GM20000 (cell line): ENCODE data around the gene MAST2.

Experiments
- DNase-seq: peaks from one replicate; pipeline ENCODE4 v3.0.0; 2012; ENCODE audit warnings: low spot score
- TF ChIP-seq, protein P1 (sequence below): IDR thresholded peaks from 2 replicates; pipeline ENCODE4 v1.5.1; 2012; ENCODE audit warnings: mild to moderate bottlenecking, control low read depth; ENCODE audit errors: extremely low read depth, missing control alignments

MAST2 gene

DNA sequence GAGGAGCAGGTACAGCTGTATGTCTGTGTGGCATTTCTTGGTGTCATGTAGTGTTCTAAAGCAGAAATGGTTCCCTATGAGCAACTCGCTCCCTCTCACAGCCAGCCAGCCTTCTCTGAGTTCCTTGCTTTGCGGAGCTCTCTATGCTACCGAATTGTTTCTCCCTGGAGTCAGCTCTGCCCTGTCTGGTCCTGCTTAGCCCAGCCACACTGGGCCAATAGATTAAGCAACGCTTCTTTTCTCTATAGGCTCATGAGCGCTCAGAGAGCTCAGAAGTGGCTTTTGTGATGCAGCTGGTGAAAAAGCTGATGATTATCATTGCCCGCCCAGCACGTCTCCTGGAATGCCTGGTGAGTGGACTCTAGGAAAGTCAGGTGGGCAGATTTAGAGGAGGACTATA is 215.9 kb downstream of the MAST2 start:
- no peak for DNase-seq
- TF ChIP-seq, protein P1, sequence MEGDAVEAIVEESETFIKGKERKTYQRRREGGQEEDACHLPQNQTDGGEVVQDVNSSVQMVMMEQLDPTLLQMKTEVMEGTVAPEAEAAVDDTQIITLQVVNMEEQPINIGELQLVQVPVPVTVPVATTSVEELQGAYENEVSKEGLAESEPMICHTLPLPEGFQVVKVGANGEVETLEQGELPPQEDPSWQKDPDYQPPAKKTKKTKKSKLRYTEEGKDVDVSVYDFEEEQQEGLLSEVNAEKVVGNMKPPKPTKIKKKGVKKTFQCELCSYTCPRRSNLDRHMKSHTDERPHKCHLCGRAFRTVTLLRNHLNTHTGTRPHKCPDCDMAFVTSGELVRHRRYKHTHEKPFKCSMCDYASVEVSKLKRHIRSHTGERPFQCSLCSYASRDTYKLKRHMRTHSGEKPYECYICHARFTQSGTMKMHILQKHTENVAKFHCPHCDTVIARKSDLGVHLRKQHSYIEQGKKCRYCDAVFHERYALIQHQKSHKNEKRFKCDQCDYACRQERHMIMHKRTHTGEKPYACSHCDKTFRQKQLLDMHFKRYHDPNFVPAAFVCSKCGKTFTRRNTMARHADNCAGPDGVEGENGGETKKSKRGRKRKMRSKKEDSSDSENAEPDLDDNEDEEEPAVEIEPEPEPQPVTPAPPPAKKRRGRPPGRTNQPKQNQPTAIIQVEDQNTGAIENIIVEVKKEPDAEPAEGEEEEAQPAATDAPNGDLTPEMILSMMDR = no peak

GRCh38 chr1:46020010-46020409 is 216.6 kb downstream of the MAST2 start:
- TF ChIP-seq, protein P1 = no peak
- DNase-seq = no peak

DNA sequence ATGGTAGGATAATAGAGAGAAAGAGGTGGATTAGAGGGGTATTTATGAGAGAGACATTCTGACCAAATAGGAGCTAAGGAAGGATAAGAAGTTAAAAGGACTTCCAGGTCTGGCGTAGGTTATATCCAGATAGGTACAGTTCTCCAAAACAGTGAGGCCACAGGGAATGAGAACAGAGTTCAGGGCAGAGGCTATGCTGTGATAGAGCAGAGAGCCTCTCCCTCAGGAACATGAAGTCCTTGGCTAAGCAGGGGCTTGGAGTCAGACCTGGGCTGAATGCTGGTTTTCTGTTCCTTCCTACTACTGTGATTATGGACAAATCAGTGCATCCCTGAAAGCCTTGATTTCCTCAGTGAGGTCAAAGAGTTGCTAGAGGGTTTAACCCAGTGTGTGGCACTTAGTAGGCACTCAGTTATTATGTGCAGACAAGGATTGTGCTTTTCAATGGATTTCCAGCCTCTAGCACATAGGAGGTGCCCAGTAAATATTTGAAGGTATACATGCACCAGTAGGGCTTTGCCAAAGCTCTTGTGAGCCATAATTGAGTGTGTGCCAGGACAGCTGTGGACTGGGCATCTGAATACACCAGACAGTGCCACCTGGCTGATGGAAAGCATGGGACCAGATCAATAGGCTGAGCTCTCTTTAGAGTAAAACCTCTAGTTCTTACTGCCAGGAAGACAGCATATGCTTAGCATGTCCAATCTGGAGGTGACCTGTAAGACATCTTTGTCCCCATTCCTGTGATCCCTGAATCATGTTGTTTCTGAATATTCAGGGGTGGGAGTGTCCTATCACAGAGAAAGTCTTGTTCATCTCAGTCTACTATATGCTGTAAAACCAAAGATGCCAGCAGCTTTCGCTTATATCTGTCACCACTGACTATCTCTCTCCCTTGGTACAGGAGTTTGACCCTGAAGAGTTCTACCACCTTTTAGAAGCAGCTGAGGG is 217.9 kb downstream of the MAST2 start:
- no peak for DNase-seq
- TF ChIP-seq, protein P1 = no peak

GRCh38 chr1:46026531-46026930 is 223.1 kb downstream of the MAST2 start:
- TF ChIP-seq, protein P1 = no peak
- DNase-seq = no peak

- DNase-seq = no peak
- TF ChIP-seq, protein P1 = no peak
These were observed 224.6 kb downstream of the MAST2 start for GRCh38 chr1:46027788-46028573.

- TF ChIP-seq, protein P1 = no peak
- no peak for DNase-seq
These were observed 226.9 kb downstream of the MAST2 start for GRCh38 chr1:46030074-46030870.
